Left cardiac atrium (tissue), 4 donors: ENCODE data around the gene ISG15. TPM values are rescaled to one million over a fixed set of nuclear protein-coding genes. Genes with fewer than 3 reads are reported as not detected.
"Not testable (repeated sequence)": the region's sequence is repeated elsewhere in the genome, so short reads cannot be mapped to it uniquely, and the experiment has no call there.

Experiments used
- ATAC-seq, 2 donors: fragments of 200-7000 bp; cut with Tn5 transposase; one replicate each; pipeline ENCODE4 v1.9.1; 2020; ENCODE audit warnings: mild to moderate bottlenecking in 2 of 2, moderate library complexity in 2 of 2
- DNase-seq: peaks from one replicate; pipeline ENCODE4 v3.0.0-alpha.2; 2020
- intact Hi-C, 2 donors: fragments of 100-400 bp; cut with DNase I; formaldehyde crosslinking; loops; one replicate each; pipeline versions ENCODE4 v1.14.1 to v1.15.1; 2022 to 2023
- total RNA-seq, 2 donors: library from RNA; stranded (reverse); fragmentation: NEBNext Ultra II Directional; extraction: Animal tissue kit (Norgen Biotek cat#: 25700); gene quantifications; one replicate each; pipeline ENCODE4 v1.2.1, GENCODE V29; 2021
- donor health status: DM: no; HTN: yes; CAD: no.
- donor health status: DM: no; HTN: yes; CAD: no; lungs with severe emphysema.
- donor health status: DM: yes; HTN: yes; CAD: no.
- donor health status: Dilated cardiomyopathy.

The ISG15 gene
- total RNA-seq, 2 donors from 2014 or later = 13.4 to 42.3 TPM

- ATAC-seq = no peak
- intact Hi-C loops = no loop called here
- no peak for DNase-seq
Measured at GRCh38 chr1:974293-974640, 39.0 kb upstream of the ISG15 start.

- ATAC-seq (no peak), DNase-seq (no peak)
- intact Hi-C loops = no loop called here
Measured at GRCh38 chr1:974687-975328, 38.5 kb upstream of the ISG15 start.

- DNase-seq = no peak
Measured at GRCh38 chr1:975365-975764, 37.9 kb upstream of the ISG15 start.

GRCh38 chr1:975896-976683, 37.2 kb upstream of the ISG15 start:
- DNase-seq = peak; percentile 58
- ATAC-seq = peak; percentile 37 to 48
- intact Hi-C loops = no loop called here

More at GRCh38 chr1:975365-975764, 37.9 kb upstream of the ISG15 start:
- no peak for ATAC-seq
- intact Hi-C loops = no loop called here

- ATAC-seq, intact Hi-C loops: not testable (repeated sequence)
- DNase-seq = peak; percentile 34
Measured at GRCh38 chr1:976791-977190, 36.5 kb upstream of the ISG15 start.

GRCh38 chr1:978069-978834, 35.0 kb upstream of the ISG15 start:
- ATAC-seq (no peak), DNase-seq (peak; percentile 25)
- intact Hi-C loops = no loop called here

GRCh38 chr1:978835-979743, 34.2 kb upstream of the ISG15 start:
- intact Hi-C loops = no loop called here
- ATAC-seq (no peak), DNase-seq (no peak)

GRCh38 chr1:979744-980072, 33.6 kb upstream of the ISG15 start:
- ATAC-seq (no peak), DNase-seq (no peak)
- intact Hi-C loops = loop anchor here in 1 of 2 donors (5.0 kb wide), 1 partner anchor 83 kb away; no protein-coding TSS in a partner anchor

GRCh38 chr1:980137-980571, 33.1 kb upstream of the ISG15 start:
- intact Hi-C loops = loop anchor here in 1 of 2 donors (5.0 kb wide), 1 partner anchor 82 kb away; no protein-coding TSS in a partner anchor
- DNase-seq (peak; percentile 24), ATAC-seq (no peak)

GRCh38 chr1:980602-981395, 32.5 kb upstream of the ISG15 start:
- DNase-seq = peak; percentile 66
- intact Hi-C loops = loop anchor here in 1 of 2 donors (5.0 kb wide), 1 partner anchor 82 kb away; no protein-coding TSS in a partner anchor
- peak; percentile 71 to 78 for ATAC-seq

- ATAC-seq = peak in 1 of 2 donors; percentile 7
- DNase-seq = peak; percentile 25
- intact Hi-C loops = loop anchor here in 1 of 2 donors (5.0 kb wide), 1 partner anchor 81 kb away; no protein-coding TSS in a partner anchor
Measured at GRCh38 chr1:981491-981954, 31.8 kb upstream of the ISG15 start.

- intact Hi-C loops = loop anchor here (2.0 to 5.0 kb wide), 2 partner anchors 80 to 81 kb away; no protein-coding TSS in a partner anchor
- ATAC-seq (peak; percentile 64 to 68), DNase-seq (peak; percentile 72)
Measured at GRCh38 chr1:981955-982558, 31.2 kb upstream of the ISG15 start, which contains the start of gene PERM1. PERM1 (minus strand) TSS chr1:982093; CDS start chr1:981029, 1,064 bp downstream.

GRCh38 chr1:982765-983436, 30.4 kb upstream of the ISG15 start:
- intact Hi-C loops = loop anchor here (2.0 to 5.0 kb wide), 2 partner anchors 79 to 80 kb away; no protein-coding TSS in a partner anchor
- DNase-seq (peak; percentile 33), ATAC-seq (no peak)

GRCh38 chr1:983798-984475, 29.4 kb upstream of the ISG15 start:
- intact Hi-C loops = loop anchor here (2.0 to 5.0 kb wide), 2 partner anchors 78 to 79 kb away; no protein-coding TSS in a partner anchor
- DNase-seq (peak; percentile 63), ATAC-seq (peak; percentile 7 to 23)

GRCh38 chr1:984476-984814, 28.9 kb upstream of the ISG15 start:
- DNase-seq (no peak), ATAC-seq (no peak)
- intact Hi-C loops = loop anchor here in 1 of 2 donors (5.0 kb wide), 1 partner anchor 78 kb away; no protein-coding TSS in a partner anchor

GRCh38 chr1:985126-985525, 28.2 kb upstream of the ISG15 start:
- intact Hi-C loops = no loop called here

More at GRCh38 chr1:985126-985525, 28.2 kb upstream of the ISG15 start:
- DNase-seq (no peak), ATAC-seq (no peak)
